AG04450 (cell line): ENCODE results near the gene FASN. TPM values are rescaled to one million over a fixed set of nuclear protein-coding genes. Genes with fewer than 3 reads are reported as not detected.

Experiments used
- CTCF ChIA-PET: fragments of 300-600, 350-600 bp; formaldehyde crosslinking; extraction: SDS; loops from one replicate; lab custom pipeline; 2022; ENCODE audit warnings: antibody characterized with exemption, inconsistent platforms; lab: Charles Lee
- POLR2A ChIA-PET: fragments of 350-600 bp; formaldehyde crosslinking; extraction: SDS; loops from one replicate; lab custom pipeline; 2021; ENCODE audit warnings: antibody characterized with exemption, inconsistent platforms; lab: Yijun Ruan, JAX
- DNase-seq: peaks from one replicate; pipeline ENCODE4 v3.0.0-alpha.2; 2011; ENCODE audit warnings: low read depth, low spot score
- H3K27ac ChIP-seq: one replicate; pipeline ENCODE4 v1.5.1; 2012; ENCODE audit warnings: low read depth, low read length, control low read depth
- H3K27me3 ChIP-seq: one replicate; pipeline ENCODE4 v1.6.0; 2012; ENCODE audit warnings: low read length; ENCODE audit not compliant: control insufficient read depth, insufficient read depth
- H3K4me3 ChIP-seq: 2 replicates; pipeline ENCODE4 v1.5.1; 2011; ENCODE audit warnings: mild to moderate bottlenecking, low read depth, low read length, control low read depth
- H3K9me3 ChIP-seq: 2 replicates; pipeline ENCODE4 v1.5.1; 2012; ENCODE audit warnings: low read length; ENCODE audit not compliant: control insufficient read depth, insufficient read depth
- polyA plus RNA-seq: library from polyadenylated mRNA; depleted of rRNA; stranded (reverse); fragments of >200 nt; gene quantifications from 2 replicates; pipeline ENCODE4 v1.2.3, GENCODE V29; 2011
- TF ChIP-seq, protein P1 (sequence below): IDR thresholded peaks from 2 replicates; pipeline ENCODE4 v1.5.1; 2011; ENCODE audit warnings: low read depth, low read length, control low read depth, inconsistent platforms

Gene FASN
- polyA plus RNA-seq, 1 experiment: 6.2 TPM

DNA sequence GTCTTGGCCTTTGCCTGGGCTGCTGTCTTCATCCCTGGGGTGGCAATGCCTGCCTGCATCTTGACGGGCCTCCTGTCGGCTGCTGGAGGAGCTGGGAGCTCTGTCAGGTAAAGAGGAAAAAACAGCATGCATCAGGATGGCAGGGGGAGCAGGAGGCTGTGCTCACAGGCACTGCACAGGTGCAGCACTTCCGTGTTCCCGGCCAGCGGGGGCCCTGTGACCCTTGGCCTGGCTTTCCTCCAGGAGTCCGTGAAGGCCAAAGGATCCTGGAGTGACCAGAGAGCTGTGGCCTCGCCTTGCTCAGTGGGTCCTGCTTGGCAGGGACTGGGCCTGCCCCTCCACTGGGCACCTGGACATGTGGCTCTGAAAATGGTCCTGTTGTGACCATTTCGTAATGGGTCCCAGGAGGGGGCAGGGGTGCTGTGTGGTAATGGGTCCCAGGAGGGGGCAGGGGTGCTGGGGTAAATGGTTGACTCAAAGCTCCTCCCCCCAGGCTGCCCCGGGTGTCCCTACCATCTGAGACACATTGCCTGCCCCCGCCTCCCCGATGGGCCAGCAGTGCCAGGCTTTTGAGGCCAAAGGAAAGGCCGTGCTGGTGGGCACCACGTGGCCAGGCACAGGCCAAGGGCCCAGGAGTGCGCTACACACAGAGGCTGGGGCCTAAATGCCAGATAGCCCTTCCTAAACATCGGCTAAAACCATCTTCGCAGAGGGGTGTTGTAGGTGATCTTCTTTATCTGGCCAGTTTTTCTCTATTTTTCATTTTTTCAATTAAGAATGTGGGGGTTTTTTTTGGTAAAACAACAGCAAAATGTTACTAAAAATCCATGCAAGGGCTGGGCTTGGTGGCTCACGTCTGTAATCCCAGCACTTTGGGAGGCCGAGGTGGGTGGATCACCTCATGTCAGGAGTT, 4.0 kb upstream of the FASN start:
- H3K9me3 ChIP-seq: no peaks in the 10 kb centered on the region; the same call in 1 of the 2 replicates
- no peak for DNase-seq
- H3K27ac ChIP-seq: no peak overlapping the region
- ChIA-PET POLR2A (no interaction called here), CTCF (no interaction called here)
- no peak overlapping the region for H3K4me3 ChIP-seq
- TF ChIP-seq, protein P1, sequence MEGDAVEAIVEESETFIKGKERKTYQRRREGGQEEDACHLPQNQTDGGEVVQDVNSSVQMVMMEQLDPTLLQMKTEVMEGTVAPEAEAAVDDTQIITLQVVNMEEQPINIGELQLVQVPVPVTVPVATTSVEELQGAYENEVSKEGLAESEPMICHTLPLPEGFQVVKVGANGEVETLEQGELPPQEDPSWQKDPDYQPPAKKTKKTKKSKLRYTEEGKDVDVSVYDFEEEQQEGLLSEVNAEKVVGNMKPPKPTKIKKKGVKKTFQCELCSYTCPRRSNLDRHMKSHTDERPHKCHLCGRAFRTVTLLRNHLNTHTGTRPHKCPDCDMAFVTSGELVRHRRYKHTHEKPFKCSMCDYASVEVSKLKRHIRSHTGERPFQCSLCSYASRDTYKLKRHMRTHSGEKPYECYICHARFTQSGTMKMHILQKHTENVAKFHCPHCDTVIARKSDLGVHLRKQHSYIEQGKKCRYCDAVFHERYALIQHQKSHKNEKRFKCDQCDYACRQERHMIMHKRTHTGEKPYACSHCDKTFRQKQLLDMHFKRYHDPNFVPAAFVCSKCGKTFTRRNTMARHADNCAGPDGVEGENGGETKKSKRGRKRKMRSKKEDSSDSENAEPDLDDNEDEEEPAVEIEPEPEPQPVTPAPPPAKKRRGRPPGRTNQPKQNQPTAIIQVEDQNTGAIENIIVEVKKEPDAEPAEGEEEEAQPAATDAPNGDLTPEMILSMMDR: no peak
- H3K27me3 ChIP-seq: no peaks in the 10 kb centered on the region

DNA sequence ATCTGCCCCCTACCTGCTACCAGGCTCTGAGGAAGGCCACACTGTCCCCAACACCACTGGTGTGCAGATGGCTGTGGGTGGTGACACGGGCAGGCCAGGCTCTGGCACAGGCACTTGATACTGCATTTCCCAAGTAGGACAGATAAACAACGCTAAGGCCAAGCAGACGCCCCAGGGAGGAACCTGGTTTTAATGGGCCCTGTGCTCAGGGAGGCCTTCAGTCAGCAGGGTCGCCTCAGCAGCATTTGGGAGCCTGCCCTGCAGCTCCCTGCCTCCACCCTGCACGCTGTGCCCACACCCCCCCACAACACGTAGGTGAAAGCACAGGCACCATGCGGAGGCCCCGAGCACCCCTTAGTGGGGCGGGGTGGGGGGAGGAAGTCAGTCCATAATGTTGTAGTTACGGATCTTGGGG, 3.3 kb upstream of the FASN start:
- Histone ChIP-seq H3K9me3 (no peaks in the 10 kb centered on the region; the same call in 1 of the 2 replicates), H3K4me3 (no peak overlapping the region), H3K27me3 (no peaks in the 10 kb centered on the region), H3K27ac (no peak overlapping the region)
- DNase-seq: no peak
- ChIA-PET POLR2A (no interaction called here), CTCF (no interaction called here)
- TF ChIP-seq, protein P1: no peak

DNA sequence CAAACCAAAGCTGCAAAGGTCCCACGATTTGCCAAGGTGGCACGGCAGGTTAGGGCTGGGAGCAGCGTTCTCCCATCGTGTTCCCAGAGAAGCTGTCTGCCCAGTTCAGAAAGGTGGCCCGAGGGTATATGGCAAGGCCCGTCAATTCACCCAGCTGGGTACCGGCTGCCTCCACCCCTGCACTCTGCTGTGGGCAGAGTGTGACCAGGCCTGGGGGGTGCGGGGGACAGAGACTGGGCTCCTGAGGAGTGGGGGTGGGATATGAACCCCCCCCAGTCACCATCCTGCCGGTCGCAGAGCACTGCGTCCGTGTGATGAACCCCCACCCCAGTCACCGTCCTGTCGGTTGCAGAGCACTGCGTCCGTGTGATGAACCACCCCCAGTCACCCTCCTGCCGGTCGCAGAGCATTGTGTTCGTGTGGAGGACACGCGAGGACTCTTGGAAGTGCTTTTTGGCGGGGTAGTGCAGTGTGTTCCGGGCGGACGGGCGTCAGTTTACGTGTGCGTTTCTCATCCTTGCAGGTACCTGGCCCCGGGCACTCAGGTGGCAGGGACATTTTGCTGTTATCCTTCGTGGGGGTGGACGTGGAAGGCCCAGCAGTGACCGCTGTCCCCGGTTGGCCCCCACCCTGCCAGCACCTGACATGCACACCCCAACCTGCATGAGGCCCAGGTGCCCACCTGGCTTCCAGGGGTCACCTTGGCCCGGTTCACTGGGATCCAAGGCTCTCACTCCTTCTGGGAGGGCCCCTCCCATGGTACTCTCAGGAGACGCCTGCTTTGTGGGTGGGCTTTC, 2.7 kb upstream of the FASN start:
- TF ChIP-seq, protein P1: no peak
- no peak for DNase-seq
- Histone ChIP-seq H3K27ac (no peak overlapping the region), H3K9me3 (no peaks in the 10 kb centered on the region; the same call in 1 of the 2 replicates), H3K27me3 (no peaks in the 10 kb centered on the region), H3K4me3 (no peak overlapping the region)
- ChIA-PET CTCF (no interaction called here), POLR2A (no interaction called here)

DNA sequence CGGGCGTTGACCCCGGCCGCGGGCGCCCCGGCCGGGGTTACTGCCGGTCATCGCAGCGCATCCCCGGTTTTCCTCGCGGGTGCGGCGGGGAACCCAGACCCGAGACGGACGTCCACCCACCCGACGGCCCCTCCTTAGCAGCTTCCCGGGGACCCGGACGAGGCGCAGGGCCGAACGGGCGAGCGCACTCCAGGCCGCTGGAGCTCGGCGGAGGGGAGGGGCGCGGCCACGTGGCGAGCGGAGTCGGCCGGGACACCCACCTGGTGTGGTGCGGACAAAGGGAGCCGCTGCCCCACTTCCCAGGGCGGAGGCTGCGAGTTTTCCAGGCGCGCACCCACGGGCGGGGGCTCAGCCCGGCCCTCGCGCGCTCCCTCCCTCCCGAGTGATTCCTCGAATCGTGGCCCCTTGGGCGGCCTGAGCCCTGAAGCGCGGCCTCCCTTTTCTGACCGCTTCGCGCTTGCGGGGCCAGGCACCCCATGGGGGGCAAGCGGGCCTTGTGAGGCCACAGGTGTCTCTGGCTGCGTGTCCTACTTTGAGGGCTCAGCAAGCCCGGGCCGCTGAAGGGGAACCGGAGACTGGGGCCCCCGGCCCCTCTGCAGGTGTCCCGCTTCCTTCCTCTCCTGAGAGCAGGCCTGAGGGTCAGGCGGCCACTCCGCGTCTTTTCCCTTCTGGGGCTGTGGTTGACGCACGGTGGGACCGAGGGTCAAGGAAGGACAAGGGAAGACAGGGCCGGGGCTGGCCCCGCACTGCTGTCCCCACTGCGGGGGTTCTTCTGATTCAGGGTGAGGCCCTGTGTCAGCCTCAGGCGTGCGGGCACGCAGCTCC, 1.1 kb upstream of the FASN start:
- no peak for DNase-seq
- Histone ChIP-seq H3K4me3 (peak overlapping the region; percentile 59), H3K27me3 (no peaks in the 10 kb centered on the region), H3K9me3 (no peaks in the 10 kb centered on the region; the same call in 1 of the 2 replicates), H3K27ac (peak overlapping the region; percentile 31)
- TF ChIP-seq, protein P1: no peak
- CTCF ChIA-PET: interaction anchor here (1.0 kb wide), 1 partner anchor 42 kb away, joined by 3 read pairs; no protein-coding TSS in a partner anchor
- POLR2A ChIA-PET: interaction anchor here (0.6 to 1.9 kb wide), 7 partner anchors 10 to 132 kb away, joined by 3 to 8 read pairs (median 4); partner anchors contain the start of genes CENPX, DCXR, GPS1 and LRRC45
